ENCODE data around the gene CRB1. TPM values are rescaled to one million over a fixed set of nuclear protein-coding genes. Genes with fewer than 3 reads are reported as not detected.

CRB1 gene
- total RNA-seq, 3 donors from 2014 or later, result 0.33 to 1.0 (median 0.48) TPM

GRCh38 chr1:197358959-197359358 is 90.9 kb downstream of the CRB1 start:
- no peaks in the 10 kb centered on the region for H3K36me3 ChIP-seq
- intact Hi-C loops (cut with DNase I; ENCODE audit: low total_unique reads), result no loop called here
- no peaks in the 10 kb centered on the region for H3K27me3 ChIP-seq
- no peak for TF ChIP-seq POLR2A (IDR thresholded peaks at IDR 0.05)
- no peak for TF ChIP-seq CTCF (IDR thresholded peaks at IDR 0.05)
- TF ChIP-seq POLR2AphosphoS5 (IDR thresholded peaks at IDR 0.05), result no peak
- no peak for DNase-seq (ENCODE audit: low spot score in 2 of 2)
- no peaks in the 10 kb centered on the region for H3K4me1 ChIP-seq
- no peak overlapping the region for H3K4me3 ChIP-seq
- H3K27ac ChIP-seq, result no peak overlapping the region
- no peaks in the 10 kb centered on the region for H3K9me3 ChIP-seq

GRCh38 chr1:197360068-197360467 is 92.0 kb downstream of the CRB1 start:
- H3K4me1 ChIP-seq, result no peaks in the 10 kb centered on the region
- H3K36me3 ChIP-seq, result no peaks in the 10 kb centered on the region
- TF ChIP-seq POLR2AphosphoS5 (IDR thresholded peaks at IDR 0.05), result no peak
- intact Hi-C loops (cut with DNase I; ENCODE audit: low total_unique reads), result no loop called here
- H3K27me3 ChIP-seq, result no peaks in the 10 kb centered on the region
- no peak overlapping the region for H3K4me3 ChIP-seq
- no peak overlapping the region for H3K27ac ChIP-seq
- no peak for DNase-seq (ENCODE audit: low spot score in 2 of 2)
- no peaks in the 10 kb centered on the region for H3K9me3 ChIP-seq

- intact Hi-C loops (cut with DNase I; ENCODE audit: low total_unique reads), result no loop called here
- no peaks in the 10 kb centered on the region for H3K27me3 ChIP-seq
Observed at GRCh38 chr1:197362871-197363270, 94.8 kb downstream of the CRB1 start.

GRCh38 chr1:197363855-197364254 is 95.8 kb downstream of the CRB1 start:
- Histone ChIP-seq H3K27ac (no peak overlapping the region), H3K4me1 (no peaks in the 10 kb centered on the region), H3K36me3 (no peaks in the 10 kb centered on the region), H3K27me3 (no peaks in the 10 kb centered on the region), H3K9me3 (no peaks in the 10 kb centered on the region), H3K4me3 (no peak overlapping the region)
- TF ChIP-seq POLR2AphosphoS5 (IDR thresholded peaks at IDR 0.05) (no peak), POLR2A (IDR thresholded peaks at IDR 0.05) (no peak), CTCF (IDR thresholded peaks at IDR 0.05) (no peak)
- DNase-seq (ENCODE audit: low spot score in 2 of 2), result no peak
- intact Hi-C loops (cut with DNase I; ENCODE audit: low total_unique reads), result no loop called here

More at GRCh38 chr1:197362871-197363270, 94.8 kb downstream of the CRB1 start:
- H3K9me3 ChIP-seq, result no peaks in the 10 kb centered on the region
- no peaks in the 10 kb centered on the region for H3K4me1 ChIP-seq
- H3K27ac ChIP-seq, result no peak overlapping the region
- DNase-seq (ENCODE audit: low spot score in 2 of 2), result no peak
- H3K4me3 ChIP-seq, result no peak overlapping the region
- H3K36me3 ChIP-seq, result no peaks in the 10 kb centered on the region
- TF ChIP-seq POLR2A (IDR thresholded peaks at IDR 0.05), result no peak
- TF ChIP-seq POLR2AphosphoS5 (IDR thresholded peaks at IDR 0.05), result no peak
- TF ChIP-seq CTCF (IDR thresholded peaks at IDR 0.05), result no peak

GRCh38 chr1:197366996-197367395 is 98.9 kb downstream of the CRB1 start:
- DNase-seq (ENCODE audit: low spot score in 2 of 2), result no peak
- intact Hi-C loops (cut with DNase I; ENCODE audit: low total_unique reads), result no loop called here
- no peak for TF ChIP-seq POLR2A (IDR thresholded peaks at IDR 0.05)
- TF ChIP-seq CTCF (IDR thresholded peaks at IDR 0.05), result no peak
- no peak for TF ChIP-seq POLR2AphosphoS5 (IDR thresholded peaks at IDR 0.05)

GRCh38 chr1:197367627-197368026 is 99.6 kb downstream of the CRB1 start:
- H3K4me1 ChIP-seq, result no peaks in the 10 kb centered on the region
- no peak for TF ChIP-seq POLR2A (IDR thresholded peaks at IDR 0.05)
- no peak for TF ChIP-seq POLR2AphosphoS5 (IDR thresholded peaks at IDR 0.05)
- no peak for TF ChIP-seq CTCF (IDR thresholded peaks at IDR 0.05)
- H3K27ac ChIP-seq, result no peak overlapping the region
- H3K27me3 ChIP-seq, result no peaks in the 10 kb centered on the region
- H3K36me3 ChIP-seq, result no peaks in the 10 kb centered on the region
- DNase-seq (ENCODE audit: low spot score in 2 of 2), result no peak
- intact Hi-C loops (cut with DNase I; ENCODE audit: low total_unique reads), result no loop called here
- no peaks in the 10 kb centered on the region for H3K9me3 ChIP-seq
- no peak overlapping the region for H3K4me3 ChIP-seq

More at GRCh38 chr1:197366996-197367395, 98.9 kb downstream of the CRB1 start:
- Histone ChIP-seq H3K9me3 (no peaks in the 10 kb centered on the region), H3K4me1 (no peaks in the 10 kb centered on the region), H3K4me3 (no peak overlapping the region), H3K27ac (no peak overlapping the region), H3K36me3 (no peaks in the 10 kb centered on the region), H3K27me3 (no peaks in the 10 kb centered on the region)

Measured in breast epithelium (tissue), 4 donors.